Hematopoietic multipotent progenitor cell treated with erythropoietin and hydrocortisone succinate and interleukin-3 and kit ligand, for 17 days (in vitro differentiated cells): ENCODE measurements around the gene SNX15.
A peak's percentile ranks its signal among the peaks of the same experiment; 100 is the strongest.
"Not testable (repeated sequence)": the region's sequence is repeated elsewhere in the genome, so short reads cannot be mapped to it uniquely, and the experiment has no call there.

Experiments used
- DNase-seq: peaks from one replicate; pipeline ENCODE4 v3.0.0-alpha.2; 2015; ENCODE audit warnings: low spot score

Gene SNX15

DNA sequence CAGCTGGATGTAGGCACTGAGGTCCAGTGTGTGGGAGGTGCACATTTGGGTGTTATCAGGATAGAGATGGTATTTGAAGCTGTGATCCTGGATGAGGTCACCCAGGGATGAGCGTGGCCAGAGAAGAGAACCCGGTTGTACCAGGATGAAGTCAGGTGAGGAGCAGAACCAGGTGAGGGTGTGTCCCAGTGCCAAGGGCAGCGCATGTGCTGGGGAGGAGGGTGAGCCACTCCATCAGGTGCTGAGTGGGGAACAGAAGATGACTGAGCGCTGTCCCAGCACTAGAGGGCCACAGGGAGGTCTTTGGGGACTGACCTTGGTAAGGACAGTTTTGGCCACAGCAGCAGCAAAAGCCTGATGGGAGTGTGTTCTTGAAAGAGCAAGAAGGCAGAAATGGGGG lies 10.5 kb upstream of the SNX15 start:
- DNase-seq: no peak

DNA sequence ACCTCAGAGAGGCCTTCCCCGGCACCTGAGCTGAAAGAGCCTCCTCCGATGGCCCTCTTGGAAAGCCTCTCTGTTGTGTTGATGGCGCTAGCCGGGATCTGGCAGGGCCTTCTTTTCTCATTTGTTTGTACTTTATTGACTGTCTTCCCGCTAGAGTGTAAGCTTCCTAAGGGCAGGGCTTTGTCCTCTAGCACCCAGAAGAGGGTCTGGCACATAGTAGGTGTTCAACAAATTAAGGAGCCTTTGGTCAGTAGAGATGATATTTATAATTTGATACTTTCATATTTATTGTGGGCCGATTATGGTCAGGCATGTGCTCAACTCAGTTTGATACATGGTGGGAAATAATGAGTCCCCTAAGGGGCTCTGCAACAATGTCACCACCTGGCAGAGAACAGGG lies 9.3 kb upstream of the SNX15 start:
- no peak for DNase-seq

DNA sequence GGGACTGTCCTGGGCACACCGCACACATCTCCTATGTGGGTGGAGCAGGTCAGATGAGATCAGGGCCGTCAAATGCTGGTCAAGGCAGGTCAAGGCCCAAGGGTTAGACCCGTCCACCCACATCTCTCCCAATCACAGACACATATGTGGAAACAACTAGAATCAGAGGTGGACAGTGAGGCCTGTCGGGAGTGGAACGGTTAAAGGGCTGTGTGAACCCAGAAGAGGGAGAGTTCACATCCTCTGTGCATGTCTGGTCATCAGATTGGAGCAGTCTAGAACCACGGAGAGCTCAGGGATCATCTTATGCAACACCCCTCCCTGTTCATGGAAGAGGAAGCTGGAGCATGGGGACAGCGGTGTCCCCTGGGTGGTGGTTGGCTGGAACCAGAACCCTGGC lies 7.4 kb upstream of the SNX15 start:
- no peak for DNase-seq

DNA sequence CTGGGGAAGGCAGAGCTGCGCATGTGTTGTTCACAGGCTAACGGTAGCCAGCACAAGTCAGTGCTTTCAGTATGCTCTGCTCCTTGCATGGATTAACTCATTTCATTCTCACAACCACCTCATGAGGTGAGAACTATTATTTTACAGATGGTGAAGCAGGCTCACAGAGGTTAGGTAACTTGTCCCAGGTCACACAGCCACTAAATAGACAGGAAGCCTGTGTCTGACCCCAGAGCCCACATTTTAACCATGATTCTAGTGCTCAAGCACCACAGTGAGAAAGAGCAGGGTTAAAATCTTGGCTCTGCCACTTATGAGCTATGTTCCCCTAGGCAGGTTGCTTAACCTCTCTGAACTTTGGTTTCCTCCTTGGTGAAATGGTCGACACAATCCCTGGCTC lies 6.2 kb upstream of the SNX15 start:
- no peak for DNase-seq

DNA sequence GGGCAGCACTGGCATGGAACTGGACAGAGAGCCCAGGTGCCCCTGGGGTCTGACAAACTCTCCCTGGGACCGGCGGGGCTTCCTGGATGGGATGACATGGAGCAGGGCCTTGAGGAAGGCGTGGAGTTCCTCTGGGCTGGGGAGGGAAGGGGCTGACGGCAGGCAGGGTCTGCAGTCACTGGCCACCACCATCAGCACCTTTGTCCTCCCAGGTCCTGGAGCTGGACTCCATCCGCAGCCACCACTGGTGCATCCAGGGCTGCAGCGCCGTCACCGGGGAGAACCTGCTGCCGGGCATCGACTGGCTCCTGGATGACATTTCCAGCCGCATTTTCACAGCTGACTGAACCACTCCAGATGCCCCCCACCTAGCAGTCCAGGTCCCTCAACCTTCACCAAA lies 5.7 kb upstream of the SNX15 start:
- no peak for DNase-seq

DNA sequence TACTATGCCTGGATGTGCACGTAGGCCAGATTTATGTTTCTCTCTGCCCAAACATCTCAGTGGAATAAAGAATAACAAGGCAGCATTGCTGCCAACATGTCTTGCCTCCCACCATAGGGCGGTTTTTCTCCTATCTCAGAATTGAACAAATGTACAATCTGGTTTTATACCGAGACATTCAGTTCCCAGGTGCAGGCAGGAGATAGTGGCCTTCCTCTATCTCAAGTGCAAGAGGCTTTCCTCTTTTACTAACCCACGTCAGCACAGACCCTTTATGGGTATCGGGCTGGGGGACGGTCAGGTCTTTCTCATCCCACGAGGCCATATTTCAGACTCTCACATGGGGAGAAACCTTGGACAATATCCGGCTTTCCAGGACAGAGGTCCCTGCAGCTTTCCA lies 3.7 kb upstream of the SNX15 start:
- not testable (repeated sequence) for DNase-seq

DNA sequence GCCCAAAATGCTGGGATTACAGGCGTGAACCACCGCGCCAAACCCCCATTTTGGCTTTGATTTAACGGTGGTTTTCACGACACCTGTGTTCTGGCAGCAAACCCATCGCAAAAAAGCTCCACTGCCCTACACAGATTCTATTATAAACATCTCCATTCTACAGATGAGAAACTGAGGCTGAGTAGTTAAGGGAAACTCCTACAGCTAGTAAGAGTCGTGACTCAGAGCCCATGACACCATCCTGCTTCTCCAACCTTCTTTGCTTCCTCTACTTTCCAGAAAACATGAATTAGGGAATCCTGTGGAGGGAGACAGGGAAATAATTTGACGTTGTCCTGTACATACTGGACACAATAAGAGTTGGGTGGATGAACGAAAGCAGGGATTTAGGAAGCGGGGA lies 429 bp upstream of the SNX15 start:
- no peak for DNase-seq

DNA sequence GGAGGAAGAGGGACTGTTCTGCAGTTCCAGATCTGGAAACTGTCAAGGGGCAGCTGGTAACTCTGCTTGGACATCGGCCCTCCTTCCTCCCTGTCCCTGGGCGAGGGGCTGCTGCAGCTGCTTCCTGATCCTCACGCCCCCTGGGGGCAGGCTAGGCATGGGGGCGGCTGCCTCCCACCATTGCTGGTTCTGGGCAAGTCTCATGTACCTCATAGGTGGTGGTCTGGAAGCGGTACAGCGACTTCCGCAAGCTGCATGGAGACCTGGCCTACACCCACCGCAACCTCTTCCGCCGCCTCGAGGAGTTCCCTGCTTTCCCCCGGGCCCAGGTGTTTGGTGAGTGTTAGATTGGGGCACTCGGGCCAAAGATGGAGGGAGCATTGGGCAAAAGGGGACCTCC lies 5.0 kb downstream of the SNX15 start:
- no peak for DNase-seq

DNA sequence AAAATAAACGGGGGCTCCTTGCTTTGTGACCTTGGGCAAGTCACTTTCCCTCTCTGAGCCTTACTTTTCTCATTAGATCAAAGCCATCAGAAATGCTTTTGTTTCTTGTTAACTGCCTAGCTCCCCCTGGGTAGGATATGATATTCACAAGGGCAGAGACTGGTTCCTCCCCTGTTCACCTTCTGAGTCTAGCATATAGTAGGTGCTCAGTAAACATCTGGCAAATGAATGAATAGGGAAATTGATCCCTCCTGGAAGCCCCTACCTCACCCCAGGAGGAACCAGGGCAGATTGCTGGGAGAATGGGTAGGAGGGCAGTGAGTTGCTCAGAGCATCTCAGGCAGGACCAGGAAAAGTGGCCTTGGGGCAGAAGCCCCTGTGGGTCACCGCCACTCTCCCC lies 7.2 kb downstream of the SNX15 start:
- DNase-seq: no peak

DNA sequence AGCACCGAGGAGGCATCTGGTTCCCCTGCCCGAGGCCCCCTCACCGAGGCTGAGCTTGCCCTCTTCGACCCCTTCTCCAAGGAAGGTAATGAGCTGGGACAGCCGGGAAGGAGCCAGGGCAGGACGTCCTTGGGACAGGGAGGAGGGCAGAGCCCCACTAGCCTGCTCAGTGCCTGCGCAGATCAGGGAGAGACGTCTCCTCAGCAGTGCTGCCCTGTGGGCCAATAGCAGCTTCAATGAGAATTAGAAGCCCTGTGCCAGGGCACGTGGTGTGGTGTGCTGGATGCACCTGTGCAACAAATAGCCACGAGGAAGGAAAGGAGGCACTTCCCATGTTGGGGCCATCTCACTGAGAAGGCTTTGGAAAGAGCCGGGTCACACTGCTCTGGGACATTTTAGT lies 8.3 kb downstream of the SNX15 start:
- DNase-seq: no peak

DNA sequence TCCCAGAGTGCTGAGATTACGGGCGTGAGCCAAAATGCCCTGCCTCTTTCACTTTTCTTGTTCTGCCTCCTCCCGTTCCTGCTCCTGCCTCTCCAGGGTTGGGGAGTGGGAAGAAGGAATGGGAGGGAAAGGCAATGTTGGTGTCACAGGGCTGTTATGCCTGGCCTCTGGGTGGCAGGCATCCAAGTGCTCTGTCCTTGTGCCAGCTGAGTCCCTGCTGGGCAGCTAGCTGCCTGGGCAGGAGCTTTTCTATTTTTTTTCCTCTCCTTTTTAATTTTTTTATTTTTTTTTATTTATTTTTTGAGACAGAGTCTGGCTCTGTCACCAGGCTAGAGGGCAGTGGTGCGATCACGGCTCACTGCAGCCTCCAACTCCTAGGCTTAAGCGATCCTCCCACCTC lies 9.7 kb downstream of the SNX15 start:
- DNase-seq: no peak

DNA sequence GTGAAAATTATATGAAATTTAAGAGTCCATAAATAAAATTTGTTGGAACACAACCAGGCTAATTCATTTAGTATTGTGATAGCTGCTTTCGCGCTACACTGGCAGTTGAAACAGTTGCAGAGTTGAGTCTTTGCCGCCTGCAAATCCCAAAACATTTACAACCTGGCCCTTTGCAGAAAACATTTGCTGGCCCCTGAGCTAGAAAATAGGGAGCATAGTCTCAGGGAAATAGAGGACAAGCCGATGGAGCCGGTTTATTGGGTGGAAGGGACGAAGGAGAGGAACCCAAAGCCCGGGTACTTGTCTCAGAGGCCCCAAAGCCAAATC lies 13.2 kb downstream of the SNX15 start:
- no peak for DNase-seq

DNA sequence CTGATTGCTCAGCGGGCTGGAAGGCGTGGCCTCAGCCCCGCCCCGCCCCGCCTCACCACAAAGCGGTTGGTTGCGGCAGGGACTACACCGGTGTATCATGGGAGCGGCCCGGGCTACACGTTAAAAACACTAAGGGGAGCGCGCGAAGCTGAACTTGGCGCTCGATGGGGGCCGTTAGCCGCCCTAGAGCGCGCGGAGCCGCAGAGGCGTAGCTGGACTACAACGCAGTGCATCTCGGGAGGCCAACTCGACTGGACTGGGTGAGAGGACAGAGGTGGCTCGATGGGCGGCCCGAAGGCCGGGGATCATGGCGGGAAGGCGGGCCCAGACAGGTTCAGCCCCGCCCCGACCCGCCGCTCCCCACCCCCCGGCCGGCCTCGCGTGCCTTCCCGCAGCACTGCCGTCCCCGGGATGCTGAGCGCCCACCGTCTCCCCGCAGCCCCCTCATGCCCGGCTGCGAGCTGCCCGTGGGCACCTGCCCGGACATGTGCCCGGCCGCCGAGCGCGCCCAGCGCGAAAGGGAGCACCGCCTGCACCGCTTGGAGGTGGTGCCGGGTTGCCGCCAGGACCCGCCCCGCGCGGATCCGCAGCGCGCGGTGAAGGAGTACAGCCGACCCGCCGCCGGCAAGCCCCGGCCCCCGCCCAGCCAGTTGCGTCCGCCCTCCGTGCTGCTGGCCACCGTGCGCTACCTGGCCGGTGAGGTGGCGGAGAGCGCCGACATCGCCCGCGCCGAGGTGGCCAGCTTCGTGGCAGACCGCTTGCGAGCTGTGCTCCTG lies 13.8 kb downstream of the SNX15 start, which contains the start of gene SAC3D1:
TSS of gene SAC3D1 (plus strand) at position 364 of the 776 bp plus-strand sequence. CDS start at position 447, 83 bp downstream.
- peak; percentile 86 for DNase-seq

DNA sequence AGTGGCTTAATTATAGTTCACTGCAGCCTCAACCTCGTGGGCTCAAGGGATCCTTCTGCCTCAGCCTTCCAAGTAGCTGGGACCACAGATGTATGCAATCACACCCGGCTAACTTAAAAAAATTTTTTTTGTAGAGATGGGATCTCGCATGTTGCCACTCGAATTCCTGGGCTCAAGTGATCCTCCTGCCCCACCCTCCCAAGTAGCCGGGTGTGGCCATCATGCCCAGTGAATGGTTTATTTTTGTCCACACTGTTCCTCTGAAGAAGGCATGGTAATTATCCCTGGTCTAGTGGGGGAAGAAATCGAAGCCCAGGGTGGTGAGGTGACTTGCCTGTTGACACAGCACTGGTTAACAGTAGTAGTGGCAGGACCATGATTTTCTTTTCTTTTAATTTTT lies 15.7 kb downstream of the SNX15 start:
- no peak for DNase-seq

DNA sequence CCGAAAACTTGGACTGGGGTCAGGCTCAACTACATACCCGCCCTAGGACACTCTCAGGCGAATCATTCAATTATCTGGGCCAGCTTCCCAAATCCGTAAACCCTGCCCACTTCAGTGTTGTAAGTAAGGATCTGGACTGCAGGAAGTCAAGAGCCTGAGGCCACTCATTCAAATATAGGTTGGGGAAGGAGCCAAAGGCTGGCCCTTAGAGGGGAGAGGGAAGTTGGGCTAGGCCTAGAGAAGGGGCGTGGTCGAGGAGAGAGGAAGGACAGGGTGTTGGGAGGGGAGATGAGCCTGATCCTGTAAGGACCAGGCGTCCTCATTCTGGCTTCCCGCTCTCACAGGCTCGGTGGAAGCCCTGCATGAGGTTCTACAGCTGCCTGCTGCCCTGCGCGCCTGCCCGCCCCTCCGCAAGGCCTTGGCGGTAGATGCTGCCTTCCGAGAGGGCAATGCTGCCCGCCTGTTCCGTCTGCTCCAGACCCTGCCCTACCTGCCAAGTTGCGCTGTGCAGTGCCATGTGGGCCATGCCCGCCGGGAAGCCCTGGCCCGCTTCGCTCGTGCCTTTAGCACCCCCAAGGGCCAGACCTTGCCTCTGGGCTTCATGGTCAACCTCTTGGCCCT lies 16.8 kb downstream of the SNX15 start:
- no peak for DNase-seq

DNA sequence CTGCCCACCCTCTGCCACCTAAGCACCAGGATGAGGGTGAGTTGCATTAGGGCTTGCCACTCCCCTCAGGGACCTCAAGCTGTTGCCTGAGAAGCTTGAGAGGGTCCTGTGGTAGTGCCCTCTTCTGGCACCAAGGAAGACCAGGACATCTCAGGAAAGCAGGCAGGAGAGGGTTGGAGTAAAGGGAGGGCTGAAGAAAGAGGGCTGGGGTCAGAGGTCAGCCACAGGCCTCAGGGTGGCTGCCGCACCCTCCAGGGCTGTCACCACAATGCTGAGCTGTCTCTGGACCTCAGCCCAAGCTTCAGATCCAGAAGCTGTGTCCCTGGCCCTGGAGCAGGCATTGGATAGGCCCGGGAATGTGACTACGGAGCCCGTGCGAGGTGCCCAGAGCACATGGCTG lies 17.8 kb downstream of the SNX15 start:
- no peak for DNase-seq

DNA sequence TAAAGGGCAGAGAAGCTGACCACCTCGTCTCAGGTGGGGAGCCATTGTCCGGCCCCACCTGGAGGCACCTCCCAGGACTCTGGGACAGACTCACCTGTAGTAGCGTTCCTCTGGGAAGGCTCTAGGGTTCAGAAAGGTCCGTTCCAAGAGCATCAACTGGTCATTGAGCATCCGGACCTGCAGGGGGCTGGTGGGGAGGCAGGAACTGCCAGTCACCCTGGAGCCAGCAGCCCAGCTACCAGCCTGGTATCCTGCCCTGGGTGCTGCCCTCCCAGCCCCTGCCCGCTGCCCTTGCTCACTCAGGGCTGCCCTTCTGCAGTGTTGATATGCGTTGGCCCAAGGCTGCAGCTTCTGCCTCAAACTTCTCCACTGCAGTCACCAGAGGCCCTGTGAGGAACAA lies 18.5 kb downstream of the SNX15 start:
- no peak for DNase-seq

DNA sequence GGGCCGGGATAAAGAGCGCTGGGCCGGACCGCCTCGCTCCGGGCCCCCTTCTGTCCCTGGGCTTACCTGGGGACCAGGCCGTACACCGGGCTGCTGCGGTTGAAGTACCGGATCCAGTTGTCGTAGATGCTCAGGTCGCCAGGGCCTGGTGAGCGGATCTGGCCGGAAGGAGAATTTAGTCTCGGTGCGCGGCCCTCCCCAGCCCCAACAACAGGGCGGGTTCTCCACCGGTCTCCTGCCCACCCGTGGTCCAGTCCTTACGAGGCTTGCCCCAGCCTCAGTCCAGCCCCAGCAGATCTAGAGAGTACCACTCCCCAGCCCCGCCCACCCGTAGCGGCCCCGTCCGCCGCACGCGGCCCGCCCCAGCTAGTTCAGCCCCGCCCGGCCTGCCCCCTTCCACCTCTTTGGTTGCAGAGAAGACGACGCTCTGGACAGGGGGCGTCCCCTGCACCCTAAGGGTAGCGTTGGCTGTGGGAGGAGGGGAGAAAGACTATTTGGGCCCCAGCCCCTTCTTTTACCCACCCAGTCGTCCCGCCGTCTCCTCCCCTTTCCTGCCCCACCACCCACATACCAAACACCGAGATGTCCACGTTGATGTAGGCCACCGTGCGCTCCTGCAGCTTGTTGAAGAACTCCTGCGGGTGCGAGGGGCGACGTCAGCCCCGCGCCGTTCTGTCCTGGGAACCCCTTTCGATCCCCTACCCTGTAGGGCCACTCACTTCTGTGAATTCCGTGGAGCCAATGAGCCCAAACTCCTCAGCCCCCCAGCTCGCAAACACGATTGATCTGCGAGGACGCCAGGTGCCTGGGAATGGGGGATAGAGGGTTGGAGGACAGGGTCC lies 20.6 kb downstream of the SNX15 start:
- no peak for DNase-seq

DNA sequence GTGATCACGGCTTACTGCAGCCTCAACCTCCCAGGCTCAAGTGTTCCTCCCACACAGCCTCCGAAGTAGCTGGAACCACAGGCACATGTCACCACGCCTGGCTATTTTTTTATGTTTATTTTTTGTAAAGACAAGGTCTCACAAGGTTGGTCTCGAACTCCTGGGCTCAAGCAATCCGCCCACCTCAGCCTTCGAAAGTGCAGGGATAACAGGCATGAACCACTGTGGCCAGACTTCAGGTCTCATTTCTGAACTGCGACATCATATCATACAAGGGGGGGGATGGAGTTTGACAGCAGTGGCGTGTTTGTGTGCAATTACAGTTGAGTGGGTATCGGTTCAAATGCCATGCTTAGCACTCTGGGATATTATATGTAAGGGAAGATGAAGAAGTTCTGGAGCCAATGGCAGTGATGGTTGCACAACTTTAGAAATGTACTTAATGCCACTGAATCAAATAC lies 24.2 kb downstream of the SNX15 start:
- DNase-seq: no peak

DNA sequence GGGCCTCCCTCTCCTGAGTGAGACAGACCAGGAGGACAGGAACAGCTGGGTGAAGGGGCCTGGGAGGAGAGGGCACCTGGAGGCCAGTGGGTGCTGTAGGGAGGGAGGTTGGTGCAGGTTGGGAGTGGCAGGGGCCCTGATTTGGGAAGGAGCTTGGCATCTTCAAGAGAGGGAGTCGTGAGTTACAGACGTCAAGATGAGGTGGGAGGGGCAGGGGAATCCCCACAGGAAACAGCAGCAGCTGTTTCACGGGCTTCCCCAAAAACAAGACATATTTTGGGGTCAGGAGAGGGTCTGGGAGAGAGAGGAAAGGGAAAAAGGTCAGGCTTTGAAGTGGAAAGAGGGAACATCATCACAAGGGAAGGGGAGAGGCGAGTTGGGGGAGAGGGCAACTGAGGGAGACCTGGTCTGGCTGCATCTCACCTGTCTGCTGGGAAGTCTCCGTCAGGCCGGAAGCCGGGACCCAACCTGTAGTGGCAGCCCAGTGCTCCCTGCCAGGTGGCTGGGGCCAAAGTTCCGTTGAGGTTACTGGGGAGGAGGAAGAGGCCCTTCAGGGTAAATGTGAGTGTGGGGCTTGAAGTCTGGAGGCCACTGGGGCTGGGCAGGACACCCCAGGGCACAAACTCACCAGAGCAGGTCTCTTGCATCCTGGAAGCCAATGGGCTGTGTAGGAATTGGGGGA lies 26.7 kb downstream of the SNX15 start:
- DNase-seq: no peak

DNA sequence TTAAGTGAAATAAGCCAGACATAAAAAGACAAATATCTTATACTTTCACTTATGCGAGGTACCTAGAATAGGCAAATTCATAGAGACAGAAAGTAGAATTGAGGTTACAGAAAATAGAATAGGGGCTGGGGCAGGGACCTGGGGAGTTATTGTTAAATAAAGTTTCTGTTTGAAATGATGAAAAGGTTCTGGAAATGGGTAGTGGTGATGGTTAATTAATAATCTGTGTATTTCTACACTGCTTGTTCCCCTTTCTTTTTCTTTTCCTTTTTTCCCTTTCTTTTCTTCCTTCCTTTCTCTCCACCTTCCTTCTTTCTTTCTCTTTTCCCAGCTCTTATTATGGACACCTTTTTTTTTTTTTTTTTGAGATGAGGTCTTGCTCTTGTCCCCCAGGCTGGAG lies 28.3 kb downstream of the SNX15 start:
- no peak for DNase-seq

DNA sequence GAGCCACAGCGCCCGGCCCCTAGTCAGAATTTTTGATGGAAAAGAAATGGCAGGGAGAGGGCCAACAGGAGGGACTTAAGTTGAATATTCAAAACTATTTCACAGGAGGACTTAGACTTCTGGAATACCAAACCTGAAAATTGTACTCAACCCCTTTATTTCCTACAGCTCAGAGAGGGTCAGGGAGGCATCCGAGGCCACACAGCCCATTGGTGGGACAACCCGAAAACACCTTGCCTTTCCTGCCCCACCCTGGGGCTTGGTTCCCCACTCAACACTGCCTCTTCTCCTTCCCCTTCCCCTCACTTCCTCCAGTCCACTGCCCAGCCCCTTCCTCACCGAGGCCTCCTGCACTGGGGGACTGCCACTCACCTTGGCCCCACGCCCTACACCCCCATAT lies 29.8 kb downstream of the SNX15 start:
- no peak for DNase-seq

DNA sequence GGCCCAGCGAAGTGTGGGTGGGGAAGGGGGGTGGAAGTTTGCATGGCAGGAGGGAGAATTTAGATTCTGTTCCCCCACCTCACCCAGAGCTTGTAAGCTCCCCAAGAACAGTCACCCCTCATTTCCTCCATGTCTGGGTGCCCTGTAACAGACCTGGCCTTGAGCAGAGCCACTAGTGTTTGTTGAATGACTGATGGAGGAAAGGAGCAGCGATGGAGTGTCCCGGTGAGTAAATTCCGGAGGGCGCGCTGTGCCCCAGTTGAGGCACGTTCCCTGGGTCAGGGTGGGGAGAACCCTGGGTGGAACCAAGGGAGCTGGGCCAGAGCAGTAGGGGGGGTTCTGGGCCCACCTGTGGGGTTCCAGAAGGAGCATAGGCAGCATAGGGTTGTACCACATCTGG lies 30.3 kb downstream of the SNX15 start:
- no peak for DNase-seq
